Rectal smooth muscle tissue (tissue), 1 donor: ENCODE results near the gene C1orf116.

Source experiments
- H3K27ac ChIP-seq: one replicate; pipeline ENCODE4 v1.7.0; 2013; ENCODE audit warnings: low read depth, low read length, inconsistent platforms
- H3K27me3 ChIP-seq: one replicate; pipeline ENCODE4 v1.7.0; 2013; ENCODE audit warnings: low read length; ENCODE audit not compliant: control insufficient read depth, insufficient read depth
- H3K36me3 ChIP-seq: one replicate; pipeline ENCODE4 v1.7.0; 2013; ENCODE audit warnings: low read length; ENCODE audit not compliant: control insufficient read depth, insufficient read depth
- H3K4me1 ChIP-seq: one replicate; pipeline ENCODE4 v1.7.0; 2013; ENCODE audit warnings: low read length; ENCODE audit not compliant: control insufficient read depth, insufficient read depth
- H3K4me3 ChIP-seq: one replicate; pipeline ENCODE4 v1.7.0; 2013; ENCODE audit warnings: low read length
- H3K9ac ChIP-seq: one replicate; pipeline ENCODE4 v1.7.0; 2013; ENCODE audit warnings: low read length

C1orf116 gene

DNA sequence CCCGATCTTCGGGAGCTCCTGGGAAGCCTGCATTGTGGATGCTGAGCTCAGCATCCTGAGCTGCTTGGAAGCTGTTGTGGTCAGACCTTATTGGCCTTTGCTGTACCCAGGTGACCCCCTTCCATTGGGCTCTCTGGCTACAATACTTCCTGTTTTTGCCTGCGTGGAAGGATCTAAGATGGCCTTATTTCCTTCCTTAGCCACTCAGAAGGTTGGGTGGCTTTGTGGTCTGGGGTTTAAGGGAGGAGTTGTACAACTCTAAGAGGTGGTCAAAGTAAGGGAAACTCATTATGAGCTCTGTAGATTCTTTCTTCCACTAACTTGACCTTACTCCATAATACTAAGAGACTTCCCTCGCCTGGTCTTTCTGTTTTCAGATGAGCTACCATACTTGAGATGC is 38.3 kb upstream of the C1orf116 start:
- H3K27ac ChIP-seq: no peak overlapping the region
- peaks cover 13% of the 10 kb centered on the region for H3K36me3 ChIP-seq
- no peaks in the 10 kb centered on the region for H3K27me3 ChIP-seq
- no peak overlapping the region for H3K4me3 ChIP-seq
- no peak overlapping the region for H3K9ac ChIP-seq
- no peaks in the 10 kb centered on the region for H3K4me1 ChIP-seq

DNA sequence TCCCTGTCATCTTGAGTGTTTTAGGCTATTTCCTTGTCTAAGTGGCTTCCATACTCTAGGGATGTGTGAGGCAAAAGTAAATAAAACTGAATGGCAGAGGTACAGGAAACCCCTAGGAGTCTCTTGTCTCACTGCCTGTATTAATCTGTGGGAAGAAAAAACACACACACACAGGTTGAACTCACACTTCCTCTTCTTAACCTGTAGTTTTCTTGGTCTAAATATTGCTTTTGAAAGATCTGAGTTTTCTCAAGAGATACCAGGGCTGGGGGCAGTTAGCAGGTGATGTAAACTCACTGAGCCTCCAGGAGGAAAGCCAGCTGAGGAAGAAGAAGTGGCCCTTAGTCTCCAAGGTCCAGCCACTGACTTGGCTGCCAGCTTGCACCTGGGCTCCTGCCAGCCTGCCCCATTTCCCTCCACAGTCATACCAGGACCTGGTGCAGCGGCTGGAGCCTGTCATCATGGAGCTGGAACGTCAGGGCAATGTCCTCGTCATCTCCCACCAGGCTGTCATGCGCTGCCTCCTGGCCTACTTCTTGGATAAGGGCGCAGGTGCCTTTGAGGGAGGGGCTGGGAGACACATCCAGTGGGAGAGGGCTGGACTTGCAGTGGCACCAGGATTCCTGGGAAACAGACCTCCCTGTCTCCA is 37.4 kb upstream of the C1orf116 start:
- H3K4me3 ChIP-seq: no peak overlapping the region
- H3K9ac ChIP-seq: no peak overlapping the region
- no peaks in the 10 kb centered on the region for H3K27me3 ChIP-seq
- H3K27ac ChIP-seq: no peak overlapping the region
- no peaks in the 10 kb centered on the region for H3K4me1 ChIP-seq
- H3K36me3 ChIP-seq: peaks cover 15% of the 10 kb centered on the region

DNA sequence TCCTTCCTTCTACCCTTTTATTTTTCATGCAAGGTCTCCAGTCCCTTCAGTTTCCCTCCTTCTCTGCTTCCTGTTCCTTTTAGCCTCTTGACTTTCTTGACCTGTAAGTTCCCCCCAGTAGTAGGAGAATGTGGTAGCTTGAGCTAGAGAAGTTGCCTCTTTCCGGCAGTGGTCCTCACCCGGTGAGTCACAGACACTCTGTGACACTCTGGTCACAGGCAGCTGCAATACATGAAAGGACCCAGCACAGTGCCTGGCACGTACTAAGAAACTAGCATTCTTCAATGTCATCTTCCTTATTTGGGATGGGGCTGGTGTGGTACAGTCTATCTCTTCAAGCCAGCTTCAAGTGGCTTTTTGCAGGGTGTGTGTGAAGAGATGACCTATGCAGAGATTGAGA is 36.5 kb upstream of the C1orf116 start:
- no peak overlapping the region for H3K4me3 ChIP-seq
- H3K36me3 ChIP-seq: peaks cover 18% of the 10 kb centered on the region

DNA sequence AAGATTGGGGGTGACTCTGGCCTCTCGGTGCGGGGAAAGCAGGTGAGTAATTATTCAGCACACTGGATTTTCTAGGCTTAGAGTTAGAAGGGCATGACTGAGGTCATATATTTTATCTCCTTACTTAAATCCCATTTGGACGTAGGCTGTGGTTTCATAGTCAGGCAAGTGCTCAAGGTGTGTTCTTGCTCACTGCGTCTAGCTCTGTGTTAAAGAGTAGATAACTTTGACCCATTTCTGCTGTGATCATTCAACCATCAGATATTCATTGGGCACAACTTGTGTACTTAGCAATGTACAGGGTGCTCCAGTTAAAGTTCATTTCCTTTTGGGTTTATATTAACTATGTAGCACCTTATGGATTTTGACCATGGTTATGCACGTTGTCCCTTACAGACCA is 35.1 kb upstream of the C1orf116 start:
- H3K4me3 ChIP-seq: peak overlapping the region; percentile 17
- peaks cover 26% of the 10 kb centered on the region for H3K36me3 ChIP-seq
- no peak overlapping the region for H3K9ac ChIP-seq
- no peak overlapping the region for H3K27ac ChIP-seq
- no peaks in the 10 kb centered on the region for H3K4me1 ChIP-seq
- no peaks in the 10 kb centered on the region for H3K27me3 ChIP-seq

More for the DNA sequence above, 36.5 kb upstream of the C1orf116 start:
- H3K4me1 ChIP-seq: no peaks in the 10 kb centered on the region
- no peak overlapping the region for H3K27ac ChIP-seq
- H3K9ac ChIP-seq: no peak overlapping the region
- H3K27me3 ChIP-seq: no peaks in the 10 kb centered on the region

DNA sequence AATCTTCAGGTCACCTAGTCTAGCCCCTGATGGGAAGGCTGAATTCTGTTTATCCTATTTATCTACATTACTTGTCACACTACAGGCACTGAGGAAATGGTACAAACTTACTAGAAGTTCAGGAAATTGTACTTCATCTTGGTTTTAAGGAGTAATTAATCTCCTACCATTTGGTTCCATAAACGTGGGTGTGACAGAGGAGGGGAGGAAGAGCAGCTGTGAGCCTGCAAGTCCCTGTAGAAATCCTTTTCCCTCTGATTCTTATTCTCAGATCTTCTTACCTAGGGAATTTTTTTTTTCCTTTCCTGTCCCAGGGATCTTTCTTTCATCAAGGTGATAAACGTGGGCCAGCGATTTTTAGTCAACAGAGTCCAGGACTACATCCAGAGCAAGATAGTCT is 34.6 kb upstream of the C1orf116 start:
- no peaks in the 10 kb centered on the region for H3K4me1 ChIP-seq
- H3K4me3 ChIP-seq: peak overlapping the region; percentile 17
- H3K27me3 ChIP-seq: no peaks in the 10 kb centered on the region
- H3K27ac ChIP-seq: no peak overlapping the region
- peaks cover 26% of the 10 kb centered on the region for H3K36me3 ChIP-seq
- H3K9ac ChIP-seq: no peak overlapping the region

DNA sequence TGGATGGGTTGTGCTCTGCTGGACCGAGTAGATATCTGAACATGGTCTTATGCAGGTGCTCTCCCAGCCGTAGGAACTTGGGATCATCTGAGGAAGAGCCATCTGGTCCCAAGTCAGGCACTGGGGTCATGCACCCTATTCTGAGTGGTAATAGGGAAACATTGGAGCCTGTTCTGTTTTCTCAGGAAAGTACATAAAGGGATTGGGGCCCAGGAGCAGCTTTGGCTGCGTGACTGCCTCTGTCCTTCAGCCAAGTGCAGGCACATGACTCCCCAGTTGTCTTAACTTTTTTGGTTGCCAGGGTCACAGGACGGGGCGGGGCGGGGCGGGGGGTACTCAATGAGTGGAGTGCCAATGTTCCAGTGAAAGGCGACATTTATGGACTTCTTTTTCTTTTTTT is 32.0 kb upstream of the C1orf116 start:
- Histone ChIP-seq H3K9ac (no peak overlapping the region), H3K36me3 (peaks cover 29% of the 10 kb centered on the region), H3K4me3 (no peak overlapping the region), H3K27ac (no peak overlapping the region), H3K4me1 (no peaks in the 10 kb centered on the region), H3K27me3 (no peaks in the 10 kb centered on the region)

DNA sequence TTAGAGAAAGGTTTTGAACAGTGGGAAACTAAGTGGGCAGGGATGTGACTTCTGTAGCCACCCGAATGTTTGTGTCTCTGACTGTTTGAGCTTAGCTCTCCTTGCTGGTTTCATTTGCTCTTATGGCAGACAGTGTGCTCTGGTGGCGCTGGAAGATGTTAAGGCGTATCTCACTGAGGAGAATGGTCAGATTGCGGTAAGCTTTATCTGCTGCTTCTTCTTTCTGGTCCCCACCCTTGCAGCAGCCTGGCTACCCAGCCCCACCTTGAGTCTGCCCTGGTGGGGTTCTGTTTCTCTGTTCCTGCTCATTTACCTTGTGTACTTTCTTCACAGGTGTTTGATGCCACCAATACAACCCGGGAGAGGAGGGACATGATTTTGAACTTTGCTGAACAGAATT is 30.5 kb upstream of the C1orf116 start:
- Histone ChIP-seq H3K4me1 (no peaks in the 10 kb centered on the region), H3K9ac (no peak overlapping the region), H3K27ac (no peak overlapping the region), H3K27me3 (no peaks in the 10 kb centered on the region), H3K4me3 (no peak overlapping the region), H3K36me3 (peaks cover 31% of the 10 kb centered on the region)

DNA sequence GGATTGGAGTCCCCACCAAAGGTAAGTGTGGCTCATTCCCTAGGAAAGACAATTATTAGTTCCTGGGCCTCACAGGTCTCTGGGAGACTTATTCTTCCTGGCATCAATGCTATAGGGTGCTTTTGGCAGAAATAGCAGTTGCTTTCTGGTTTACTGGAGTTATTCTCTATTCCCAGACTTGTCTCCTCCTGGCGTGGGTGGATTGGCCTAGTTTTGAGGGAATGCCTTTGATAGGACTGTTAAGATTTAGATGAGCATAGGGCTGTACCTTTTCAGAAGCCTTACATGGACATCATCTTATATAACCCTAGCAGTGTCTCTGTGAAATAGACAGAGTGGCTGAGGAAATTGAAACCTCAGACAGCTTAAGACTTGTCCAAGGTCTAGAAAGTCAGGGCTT is 29.5 kb upstream of the C1orf116 start:
- no peak overlapping the region for H3K9ac ChIP-seq
- no peak overlapping the region for H3K27ac ChIP-seq
- H3K4me3 ChIP-seq: no peak overlapping the region
- no peaks in the 10 kb centered on the region for H3K27me3 ChIP-seq
- H3K36me3 ChIP-seq: peaks cover 31% of the 10 kb centered on the region
- H3K4me1 ChIP-seq: no peaks in the 10 kb centered on the region

DNA sequence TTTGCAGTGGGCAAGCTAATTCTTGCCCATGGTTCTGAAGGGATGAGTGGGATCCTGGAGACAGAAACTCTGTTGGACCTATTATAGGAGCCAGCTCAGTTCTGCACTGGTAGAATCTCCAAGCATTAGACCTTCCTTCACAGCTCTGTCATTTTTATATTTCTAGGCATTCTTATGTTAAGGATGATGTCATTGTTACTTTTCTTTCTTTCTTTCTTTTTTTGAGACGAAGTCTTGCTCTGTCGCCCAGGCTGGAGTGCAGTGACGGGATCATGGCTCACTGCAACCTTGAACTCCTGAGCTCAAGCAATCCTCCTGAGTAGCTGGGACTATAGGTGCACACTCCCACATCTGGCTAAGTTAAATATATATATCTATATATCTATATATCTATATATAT is 28.0 kb upstream of the C1orf116 start:
- Histone ChIP-seq H3K36me3 (peaks cover 31% of the 10 kb centered on the region), H3K9ac (no peak overlapping the region)

DNA sequence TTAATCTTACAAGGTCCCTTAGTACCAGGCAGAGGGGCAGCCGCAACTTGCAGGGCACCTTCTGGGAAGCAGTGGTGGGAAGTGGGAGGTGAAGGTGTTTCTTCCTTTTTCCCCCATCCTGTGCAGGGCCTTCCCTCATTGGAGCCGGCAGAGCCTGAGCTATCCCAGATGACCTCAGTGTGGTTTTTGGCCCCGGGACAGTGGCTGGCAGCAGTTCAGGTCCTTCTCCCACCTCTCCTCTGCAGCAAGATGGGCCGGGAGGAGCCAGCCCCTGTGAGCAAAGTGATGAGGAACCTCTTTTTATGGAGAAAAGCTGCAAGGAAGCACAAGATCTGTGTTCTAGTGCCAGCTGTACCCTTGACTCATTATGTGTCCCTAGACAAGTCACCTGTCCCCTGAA is 27.3 kb upstream of the C1orf116 start:
- Histone ChIP-seq H3K36me3 (peaks cover 28% of the 10 kb centered on the region), H3K27me3 (no peaks in the 10 kb centered on the region), H3K4me3 (no peak overlapping the region), H3K9ac (no peak overlapping the region), H3K27ac (no peak overlapping the region), H3K4me1 (no peaks in the 10 kb centered on the region)

More for the DNA sequence above, 28.0 kb upstream of the C1orf116 start:
- Histone ChIP-seq H3K4me1 (no peaks in the 10 kb centered on the region), H3K27ac (no peak overlapping the region), H3K4me3 (no peak overlapping the region), H3K27me3 (no peaks in the 10 kb centered on the region)

DNA sequence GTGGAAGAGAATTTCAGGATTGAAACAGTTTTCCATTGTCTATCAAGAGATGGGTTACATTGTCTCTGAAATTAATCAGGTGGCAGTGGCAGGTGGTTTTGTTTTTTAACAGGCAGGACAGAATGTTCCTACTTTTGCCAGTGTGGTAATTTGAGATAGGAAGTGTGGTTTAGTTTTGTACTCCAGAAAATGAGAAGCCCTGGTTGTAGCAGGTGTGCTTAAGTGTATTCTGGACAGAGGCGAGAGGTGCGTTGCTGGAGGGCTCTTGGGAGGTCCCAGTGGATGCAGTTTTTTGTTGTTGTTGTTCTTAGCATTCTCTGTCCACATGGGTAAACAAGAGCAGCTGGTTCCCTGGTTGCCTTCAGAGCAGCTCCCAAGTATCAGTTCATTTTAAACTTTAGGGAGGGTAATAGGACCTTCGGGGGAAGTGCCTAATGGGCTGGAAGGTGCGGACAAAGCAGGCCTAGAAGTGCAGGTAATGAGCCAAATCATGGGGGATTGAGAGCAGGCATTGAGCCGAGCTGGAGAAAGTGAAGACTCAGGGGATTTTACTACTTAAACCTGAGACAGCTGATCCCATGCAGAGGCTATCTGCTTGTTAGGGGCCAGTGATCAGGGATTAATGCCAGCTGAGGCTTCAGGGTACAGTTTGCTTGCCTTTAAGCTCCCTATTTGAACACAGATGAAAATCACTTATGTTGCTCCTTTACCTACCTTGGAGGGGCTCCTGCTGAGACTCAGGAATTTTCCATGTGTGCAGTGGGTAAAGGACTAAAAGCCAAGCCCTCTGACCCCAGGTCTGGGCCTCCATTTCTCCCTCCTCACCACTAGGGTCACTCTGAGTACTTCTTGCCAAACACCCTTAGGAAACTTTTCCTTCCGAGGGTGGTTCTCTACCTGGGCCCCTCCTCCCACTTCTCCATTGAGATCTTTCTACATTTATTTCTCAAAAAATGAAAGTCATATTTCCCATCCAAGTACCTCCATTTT is 26.6 kb upstream of the C1orf116 start:
- Histone ChIP-seq H3K27me3 (no peaks in the 10 kb centered on the region), H3K36me3 (peaks cover 27% of the 10 kb centered on the region), H3K27ac (no peak overlapping the region), H3K9ac (no peak overlapping the region), H3K4me1 (no peaks in the 10 kb centered on the region), H3K4me3 (no peak overlapping the region)

DNA sequence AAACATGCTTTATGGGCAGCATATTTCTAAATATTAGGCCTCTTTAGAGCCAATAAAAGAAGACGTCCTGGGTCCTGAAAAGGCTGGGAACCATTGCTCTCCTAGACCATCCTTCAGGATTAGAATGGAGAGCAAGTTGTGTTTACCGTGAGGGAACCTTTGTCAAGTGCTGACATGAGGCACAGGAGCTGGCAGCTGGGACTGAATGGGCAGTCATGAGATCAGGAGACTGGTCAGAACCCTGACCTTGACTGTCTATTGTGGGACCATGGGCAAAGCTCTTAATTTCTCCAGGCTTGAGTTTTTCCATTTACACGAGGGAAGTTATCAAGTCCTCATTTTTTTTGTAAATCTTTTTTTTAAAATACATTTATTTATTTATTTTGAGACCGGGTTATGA is 25.7 kb upstream of the C1orf116 start:
- Histone ChIP-seq H3K4me3 (no peak overlapping the region), H3K4me1 (no peaks in the 10 kb centered on the region), H3K36me3 (peaks cover 20% of the 10 kb centered on the region), H3K9ac (no peak overlapping the region), H3K27ac (no peak overlapping the region), H3K27me3 (no peaks in the 10 kb centered on the region)
